OCI-LY7 (cell line): Measurements from ENCODE around the gene CSTF1.

ENCODE experiments used
- CTCF ChIP-seq: fragments of 200-600 bp; sonication (generic); conservative IDR thresholded peaks from 2 replicates; pipeline ENCODE4 v1.5.1; 2014; ENCODE audit warnings: mild to moderate bottlenecking, antibody characterized with exemption, low read length, moderate library complexity, mixed read lengths
- EZH2phosphoT487 ChIP-seq: fragments of 200-600 bp; sonication (generic); IDR thresholded peaks from 2 replicates; pipeline ENCODE4 v1.6.1; 2018; ENCODE audit warnings: low read depth, borderline replicate concordance, mild to moderate bottlenecking, mixed run types, antibody characterized with exemption, low read length, moderate library complexity, mixed read lengths

- no peak for TF ChIP-seq CTCF
- no peak for TF ChIP-seq EZH2phosphoT487
These were observed 36.4 kb downstream of the CSTF1 start for GRCh38 chr20:56428881-56429280.
